Mesothelial cell of epicardium (in vitro differentiated cells): ENCODE results near the gene THADA. TPM values are rescaled to one million over a fixed set of nuclear protein-coding genes. Genes with fewer than 3 reads are reported as not detected.

Experiments
- DNase-seq, 2 experiments: peaks; one replicate each; pipeline ENCODE4 v3.0.0; 2021; ENCODE audit warnings: low spot score in 2 of 2; ENCODE audit not compliant: unreplicated experiment in 2 of 2
- H3K27ac Mint-ChIP-seq: 2 replicates; pipeline ENCODE4 v1.8.0; 2021; ENCODE audit warnings: mixed read lengths
- H3K27me3 Mint-ChIP-seq: 2 replicates; pipeline ENCODE4 v1.8.0; 2021; ENCODE audit warnings: low read depth, mixed read lengths
- H3K36me3 Mint-ChIP-seq: 2 replicates; pipeline ENCODE4 v1.8.0; 2021; ENCODE audit warnings: mixed read lengths
- H3K4me1 Mint-ChIP-seq: 2 replicates; pipeline ENCODE4 v1.8.0; 2021; ENCODE audit warnings: mixed read lengths
- H3K4me3 Mint-ChIP-seq: 2 replicates; pipeline ENCODE4 v1.8.0; 2021; ENCODE audit warnings: mild to moderate bottlenecking, moderate library complexity, mixed read lengths
- H3K9me3 Mint-ChIP-seq: 2 replicates; pipeline ENCODE4 v1.8.0; 2021; ENCODE audit warnings: mixed read lengths
- CTCF ChIP-seq: fragments of 200-600 bp; sonication (generic); IDR thresholded peaks from one replicate; pipeline ENCODE4 v1.5.0; 2021; ENCODE audit warnings: antibody characterized with exemption; ENCODE audit not compliant: unreplicated experiment
- total RNA-seq: library from RNA; stranded (reverse); gene quantifications from 3 replicates; pipeline ENCODE4 v1.2.1, GENCODE V29; 2021

Gene THADA
- total RNA-seq, 1 donor from 2014 or later: 33.6 TPM

GRCh38 chr2:43230351-43230885 is 365.4 kb downstream of the THADA start:
- Mint-ChIP-seq H3K9me3 (no peaks in the 10 kb centered on the region), H3K4me3 (no peak overlapping the region), H3K4me1 (peaks cover 31% of the 10 kb centered on the region), H3K27me3 (no peaks in the 10 kb centered on the region), H3K27ac (no peak overlapping the region), H3K36me3 (peaks cover 11% of the 10 kb centered on the region)
- DNase-seq: no peak
- TF ChIP-seq CTCF: no peak

GRCh38 chr2:43228756-43229659 is 366.8 kb downstream of the THADA start:
- no peak for DNase-seq
- Mint-ChIP-seq H3K9me3 (no peaks in the 10 kb centered on the region), H3K4me3 (peak overlapping the region; percentile 19)

GRCh38 chr2:43228321-43228751 is 367.5 kb downstream of the THADA start:
- peaks cover 17% of the 10 kb centered on the region for H3K36me3 Mint-ChIP-seq

More at GRCh38 chr2:43228756-43229659, 366.8 kb downstream of the THADA start:
- Mint-ChIP-seq H3K36me3 (peaks cover 14% of the 10 kb centered on the region), H3K27ac (peak overlapping the region; percentile 40), H3K27me3 (no peaks in the 10 kb centered on the region), H3K4me1 (peaks cover 34% of the 10 kb centered on the region)
- TF ChIP-seq CTCF: no peak

GRCh38 chr2:43227830-43228281 is 368.0 kb downstream of the THADA start:
- Mint-ChIP-seq H3K4me1 (peaks cover 40% of the 10 kb centered on the region), H3K4me3 (peak overlapping the region; percentile 77), H3K9me3 (no peaks in the 10 kb centered on the region), H3K27me3 (no peaks in the 10 kb centered on the region), H3K36me3 (peaks cover 18% of the 10 kb centered on the region), H3K27ac (peak overlapping the region; percentile 87)
- no peak for DNase-seq
- TF ChIP-seq CTCF: no peak

More at GRCh38 chr2:43228321-43228751, 367.5 kb downstream of the THADA start:
- Mint-ChIP-seq H3K27me3 (no peaks in the 10 kb centered on the region), H3K4me1 (peaks cover 38% of the 10 kb centered on the region), H3K9me3 (no peaks in the 10 kb centered on the region), H3K27ac (peak overlapping the region; percentile 87), H3K4me3 (peak overlapping the region; percentile 77)
- no peak for DNase-seq
- TF ChIP-seq CTCF: no peak

GRCh38 chr2:43226955-43227829 is 368.6 kb downstream of the THADA start:
- H3K4me1 Mint-ChIP-seq: peaks cover 45% of the 10 kb centered on the region
- TF ChIP-seq CTCF: no peak
- H3K36me3 Mint-ChIP-seq: peaks cover 21% of the 10 kb centered on the region
- no peaks in the 10 kb centered on the region for H3K27me3 Mint-ChIP-seq
- H3K4me3 Mint-ChIP-seq: peak overlapping the region; percentile 79
- no peaks in the 10 kb centered on the region for H3K9me3 Mint-ChIP-seq
- H3K27ac Mint-ChIP-seq: peak overlapping the region; percentile 97
- DNase-seq: peak; percentile 59 to 76
